Endothelial cell of coronary artery (primary cell): Measurements from ENCODE around the gene EIF5A2. TPM values are rescaled to one million over a fixed set of nuclear protein-coding genes. Genes with fewer than 3 reads are reported as not detected.

Experiments used
- total RNA-seq: library from RNA; depleted of rRNA; stranded (reverse); fragments of >200 nt; gene quantifications from 2 replicates; pipeline ENCODE4 v1.2.3, GENCODE V29; 2014

EIF5A2 gene
- 4.4 and 8.2 TPM in 2 replicates for total RNA-seq

DNA sequence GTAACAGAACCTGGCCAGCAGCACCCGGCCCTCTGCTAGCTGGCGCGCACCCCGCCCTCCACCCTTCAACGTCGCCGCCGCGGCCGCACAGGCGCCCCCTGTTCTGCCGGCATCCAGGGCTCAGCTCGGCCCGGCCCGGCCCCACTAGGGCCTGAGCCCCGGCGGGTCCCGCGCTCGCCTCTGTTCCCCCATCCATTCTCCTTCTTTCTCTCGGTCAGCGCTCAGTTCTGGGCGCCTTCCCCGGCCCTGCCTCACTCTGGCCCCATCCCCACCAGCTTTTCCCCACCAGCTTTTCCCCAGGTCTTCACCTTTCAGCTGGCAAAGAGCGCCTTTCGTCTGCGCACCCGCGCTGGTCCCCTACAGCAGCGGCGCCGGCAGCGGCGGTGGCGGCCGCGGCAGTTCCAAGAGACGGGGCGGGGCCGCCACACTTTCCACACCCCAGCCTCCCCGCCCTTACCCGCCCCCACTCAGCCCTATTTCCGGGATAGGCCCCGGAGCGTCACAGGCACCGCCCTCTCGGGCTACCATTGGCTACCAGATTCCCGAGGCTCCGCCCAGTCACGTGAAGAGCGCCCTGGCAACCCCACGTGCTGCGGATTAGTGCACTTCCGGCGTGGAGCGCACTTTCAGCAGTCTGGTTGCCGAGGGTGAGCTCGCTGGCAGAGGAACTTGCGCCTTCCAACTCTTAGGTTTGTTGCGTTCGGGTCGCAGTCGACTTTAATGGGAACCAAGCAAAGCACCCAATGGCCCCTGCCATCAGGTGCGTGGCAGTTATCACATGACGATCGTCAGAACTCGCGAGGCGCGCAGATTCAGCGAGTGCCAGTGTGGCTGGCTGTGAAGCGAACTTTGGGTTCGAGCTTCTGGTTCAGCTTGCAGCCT, at the start of gene EIF5A2:
Gene EIF5A2, minus strand, starts transcription at position 403 of the 882 bp plus-strand sequence. CDS start 831 bp downstream, outside the sequence.

DNA sequence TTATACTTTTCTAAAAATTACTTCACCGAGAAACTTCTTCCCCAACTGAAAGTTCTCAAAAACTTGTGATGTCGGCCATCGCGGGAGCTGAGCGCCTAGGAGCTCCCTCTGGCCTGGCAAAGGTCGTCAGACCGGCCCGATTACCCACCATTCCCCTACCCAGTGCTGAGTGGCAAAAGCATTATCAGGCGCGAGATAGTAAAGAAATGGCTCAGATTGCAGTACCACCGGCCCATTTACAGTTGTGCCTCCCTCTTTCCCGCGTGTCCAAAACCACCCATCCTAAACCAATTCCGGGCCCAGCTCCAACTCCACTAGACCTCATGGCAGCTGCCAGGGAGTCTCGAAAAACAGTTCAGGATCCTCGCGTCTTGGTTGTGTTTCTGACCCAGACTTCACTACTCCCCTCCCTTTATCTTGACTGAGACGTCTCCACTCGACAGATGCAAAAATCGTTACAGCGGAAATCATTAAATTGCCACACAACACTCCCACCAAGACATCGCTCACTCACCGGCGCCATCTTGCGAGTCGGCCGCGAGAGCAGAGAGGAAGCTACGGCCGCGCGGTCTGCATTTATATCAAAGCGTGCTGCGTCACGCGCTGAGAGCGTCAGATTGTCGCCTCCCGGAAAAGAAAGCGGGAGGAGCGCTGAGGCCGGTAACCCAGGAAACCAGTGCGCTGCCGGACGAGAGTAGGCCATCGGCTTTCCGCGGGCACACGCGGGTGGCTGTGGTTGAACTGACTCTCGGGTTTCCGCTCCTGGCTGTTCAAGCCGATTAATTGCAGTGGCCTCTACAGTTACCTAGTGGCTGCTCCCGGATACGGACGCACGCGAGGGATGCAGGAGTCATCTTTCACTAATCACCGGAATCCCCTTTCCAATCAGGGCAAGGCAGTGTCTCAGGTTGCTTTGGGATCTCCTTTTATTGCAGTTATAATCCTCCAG, 38.5 kb downstream of the EIF5A2 start, which contains the start of gene RPL22L1:
Gene RPL22L1, minus strand, starts transcription at position 551 of the 949 bp plus-strand sequence. Its CDS starts 28 bp downstream, at position 523.

Other genes starting within 250 kb of the EIF5A2 start
- gene RPL22L1, start 38.4 kb downstream of the EIF5A2 start, total RNA-seq, result 77.3 and 84.1 TPM in 2 replicates
- gene SLC2A2, start 118.1 kb upstream of the EIF5A2 start, total RNA-seq, result not detected in 2 replicates